ENCODE data around the gene MRPS23.

GRCh38 chr17:57881143-57881542 is 31.3 kb upstream of the MRPS23 start:
- TF ChIP-seq POLR2A (IDR thresholded peaks at IDR 0.05), result no peak
- no peak for TF ChIP-seq CTCF (IDR thresholded peaks at IDR 0.05)
